Measurements from ENCODE around the gene GSDMA.
"Not testable (repeated sequence)": the region's sequence is repeated elsewhere in the genome, so short reads cannot be mapped to it uniquely, and the experiment has no call there.

GSDMA gene

DNA sequence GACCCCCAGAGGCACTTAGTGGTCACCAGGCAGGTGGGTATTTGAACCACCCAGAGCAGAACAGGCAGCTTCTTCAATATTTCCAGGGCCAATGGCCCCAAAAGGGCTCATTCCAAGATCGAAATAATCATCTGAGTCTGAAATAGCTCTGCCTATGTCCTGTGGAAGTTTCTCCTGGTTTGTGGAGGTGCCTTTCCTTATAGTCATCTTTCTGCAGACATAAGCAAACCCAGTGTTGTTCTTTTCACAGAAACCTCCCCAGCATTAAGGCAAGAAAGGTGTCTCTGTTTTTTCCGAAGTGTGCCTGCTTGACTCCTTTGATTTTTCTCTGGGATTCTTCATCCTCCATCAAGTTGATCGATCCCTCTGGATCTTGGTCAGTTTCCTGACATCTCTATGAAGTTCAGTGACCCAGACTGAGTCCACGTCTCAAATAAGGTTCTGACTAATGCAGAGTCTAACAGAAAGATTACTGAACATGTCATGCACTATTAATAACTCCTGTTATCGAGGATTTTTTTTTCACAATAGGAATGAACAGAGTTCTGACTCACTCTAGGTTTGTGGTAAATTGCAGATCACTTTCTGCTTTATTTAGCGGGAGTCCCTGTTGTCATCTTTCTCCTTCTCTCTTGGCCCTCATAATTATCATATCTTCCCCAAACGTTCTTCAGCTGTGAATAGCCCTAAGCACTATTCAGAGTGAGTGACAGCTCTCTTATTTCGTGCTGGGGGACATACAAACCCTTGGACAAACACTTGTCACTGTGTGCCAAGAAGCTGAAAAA is 33.8 kb upstream of the GSDMA start:
- DNase-seq (ENCODE audit: extremely low spot score, insufficient read length, low read depth) (no peak), FAIRE-seq (peak; percentile 18)

DNA sequence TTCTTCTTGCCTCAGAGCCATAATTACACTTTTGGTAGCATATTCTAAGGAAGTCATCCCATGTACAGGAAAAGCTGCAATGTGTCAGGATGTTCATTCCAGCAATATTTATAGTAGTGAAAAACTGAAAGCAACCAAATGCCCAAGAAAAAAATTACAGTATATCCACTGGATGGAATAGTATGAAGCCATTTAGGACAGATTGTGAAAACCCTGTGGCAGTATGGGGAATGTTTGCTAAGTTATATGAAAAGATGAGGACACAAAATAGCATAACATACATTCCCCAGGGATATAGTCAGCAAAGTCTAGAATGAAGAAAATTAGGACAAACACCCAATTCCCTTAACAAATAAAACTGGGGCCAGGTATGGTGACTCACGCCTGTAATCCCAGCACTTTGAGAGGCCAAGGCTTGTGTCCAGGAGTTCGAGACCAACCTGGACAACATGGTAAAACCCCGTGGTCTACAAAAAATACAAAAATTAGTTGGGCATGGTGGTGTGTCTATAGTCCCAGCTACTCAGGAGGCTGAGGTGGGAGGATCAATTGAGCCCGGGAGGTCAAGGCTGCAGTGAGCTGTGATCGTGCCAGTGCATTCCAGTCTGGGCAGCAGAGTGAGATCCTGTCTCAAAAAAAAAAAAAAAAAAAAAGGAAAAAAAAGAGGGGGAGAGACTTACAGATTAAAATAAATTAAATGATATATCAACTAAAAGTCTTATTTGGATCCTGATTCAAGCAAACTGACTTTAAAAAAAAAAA is 33.0 kb upstream of the GSDMA start:
- no peak for DNase-seq (ENCODE audit: extremely low spot score, insufficient read length, low read depth)
- FAIRE-seq, result no peak

DNA sequence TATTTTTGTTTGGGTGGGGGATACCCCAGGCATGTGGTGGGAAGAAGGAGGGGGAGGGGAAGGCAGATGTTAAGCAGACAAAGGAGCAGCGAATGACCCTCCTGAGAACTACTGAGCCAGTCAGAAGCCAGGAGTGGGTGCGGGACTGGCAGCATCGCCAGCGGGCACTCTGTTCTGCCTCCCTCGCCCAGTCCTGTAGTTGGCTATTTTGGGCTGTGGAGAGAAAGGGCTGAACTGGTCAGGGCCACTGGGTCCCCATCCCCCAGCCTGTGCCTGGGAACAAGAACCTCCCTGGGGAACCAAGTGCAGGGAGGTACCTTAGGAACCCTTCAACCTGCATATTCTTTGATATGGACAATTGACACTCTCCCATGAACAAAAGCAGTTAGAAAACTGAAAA is 28.9 kb upstream of the GSDMA start:
- FAIRE-seq (no peak), DNase-seq (ENCODE audit: extremely low spot score, insufficient read length, low read depth) (no peak)

DNA sequence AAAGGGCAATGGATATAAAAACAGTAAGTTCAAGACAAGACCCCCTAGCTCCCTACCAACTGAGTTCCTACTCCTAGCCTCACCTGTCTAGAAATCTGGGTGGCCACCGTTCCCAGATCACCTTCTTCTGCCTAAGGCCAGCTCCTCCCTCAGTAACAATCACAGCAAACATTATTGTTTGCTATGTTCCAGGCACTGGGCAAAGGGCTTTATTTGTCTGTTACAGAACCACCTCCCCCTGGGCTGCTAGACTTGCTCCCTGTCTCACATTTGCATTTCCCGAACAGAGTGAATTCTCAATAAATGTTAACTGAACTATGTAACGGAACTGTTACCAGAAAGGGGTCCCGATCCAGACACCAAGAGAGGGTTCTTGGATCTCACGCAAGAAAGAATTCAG is 28.5 kb upstream of the GSDMA start:
- no peak for FAIRE-seq
- no peak for DNase-seq (ENCODE audit: extremely low spot score, insufficient read length, low read depth)

DNA sequence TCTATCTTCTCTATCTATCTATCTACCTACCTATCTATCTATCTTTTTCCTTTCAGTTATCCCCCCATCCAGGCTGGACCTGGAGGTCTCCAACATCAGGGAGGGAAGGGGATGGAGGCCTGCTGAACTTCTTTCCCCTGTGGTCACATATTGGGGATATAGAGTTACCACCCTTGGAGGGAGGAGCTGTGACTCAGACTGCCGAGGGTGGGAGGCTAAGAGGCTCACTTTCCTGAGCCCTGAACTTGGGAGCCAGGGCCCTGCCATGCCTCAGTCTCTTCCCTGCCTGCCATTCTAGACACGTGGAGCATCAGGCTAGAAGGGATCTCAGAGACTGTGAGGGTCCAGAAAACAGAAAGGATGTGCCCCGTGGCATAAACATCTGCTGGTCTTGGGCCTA is 26.9 kb upstream of the GSDMA start:
- no peak for FAIRE-seq
- DNase-seq (ENCODE audit: extremely low spot score, insufficient read length, low read depth), result no peak

DNA sequence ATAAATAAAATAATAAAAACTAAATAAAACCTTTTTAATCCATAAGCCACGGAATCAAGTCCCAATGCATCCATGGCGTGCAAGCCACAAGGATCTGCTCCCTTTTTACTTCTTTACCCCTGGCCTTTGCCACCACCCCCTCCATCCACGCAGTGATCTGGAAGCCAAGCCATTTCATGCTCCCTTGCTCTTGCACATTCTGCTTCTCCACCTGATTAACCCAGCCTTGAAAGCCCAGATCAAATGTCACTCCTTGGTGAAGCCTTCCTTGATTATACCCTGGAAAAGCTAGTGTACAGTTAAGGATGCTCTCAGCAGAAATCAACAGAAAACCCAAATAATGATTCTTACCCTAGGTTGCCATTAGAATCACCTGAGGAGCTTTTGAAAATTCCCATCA is 25.4 kb upstream of the GSDMA start:
- FAIRE-seq (no peak), DNase-seq (ENCODE audit: extremely low spot score, insufficient read length, low read depth) (no peak)

DNA sequence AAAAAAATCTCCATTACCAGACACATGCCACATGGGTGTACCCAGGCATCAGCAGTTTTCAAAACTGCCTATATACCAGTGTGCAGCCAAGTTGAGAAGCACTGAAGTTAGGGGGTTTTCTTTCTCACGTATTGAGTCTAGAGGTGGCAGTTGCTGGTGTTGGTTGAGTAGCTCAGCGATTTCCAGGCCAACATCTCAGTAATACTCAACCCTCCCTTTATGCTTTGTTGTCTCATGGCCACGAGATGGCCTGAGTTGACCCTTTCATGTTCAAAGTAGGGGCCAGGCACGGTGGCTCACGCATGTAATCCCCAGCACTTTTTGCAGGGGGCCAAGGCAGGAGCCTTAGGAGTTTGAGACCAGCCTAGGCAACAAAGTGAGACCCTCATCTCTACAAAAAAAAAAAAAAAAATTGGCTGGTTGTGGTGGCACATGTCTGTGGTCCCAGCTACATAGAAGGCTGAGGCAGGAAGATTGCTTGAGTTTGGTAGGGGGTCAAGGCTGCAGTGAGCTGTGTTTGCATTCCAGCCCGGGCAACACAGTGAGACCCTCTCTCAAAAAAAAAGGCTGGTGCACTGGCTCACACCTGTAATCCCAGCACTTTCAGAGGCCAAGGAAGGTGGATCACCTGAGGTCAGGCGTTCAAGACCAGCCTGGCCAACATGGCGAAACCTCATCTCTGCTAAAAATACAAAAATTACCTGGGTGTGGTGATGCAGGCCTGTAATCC is 24.5 kb upstream of the GSDMA start:
- peak; percentile 68 for FAIRE-seq

DNA sequence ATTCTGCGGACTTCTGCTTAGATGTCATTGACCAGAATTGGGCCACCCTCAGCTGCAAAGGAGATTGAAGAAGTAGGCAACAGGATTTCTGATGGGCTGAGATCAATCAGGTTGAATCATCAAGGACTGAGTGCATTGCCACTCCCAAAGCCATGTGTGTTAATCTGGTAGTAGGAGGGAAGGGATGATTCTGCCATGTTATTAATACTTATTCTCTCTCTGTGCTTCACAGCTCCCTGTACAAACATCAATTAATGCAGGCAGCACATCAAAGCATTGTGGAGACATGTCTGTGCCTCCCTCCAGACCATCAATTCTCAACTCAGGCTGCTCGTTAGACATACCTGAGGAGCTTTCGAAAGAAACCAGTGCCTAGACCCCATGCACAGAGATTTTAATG is 23.7 kb upstream of the GSDMA start:
- DNase-seq (ENCODE audit: extremely low spot score, insufficient read length, low read depth), result no peak
- no peak for FAIRE-seq

More for the DNA sequence above, 24.5 kb upstream of the GSDMA start:
- DNase-seq (ENCODE audit: extremely low spot score, insufficient read length, low read depth), result no peak

DNA sequence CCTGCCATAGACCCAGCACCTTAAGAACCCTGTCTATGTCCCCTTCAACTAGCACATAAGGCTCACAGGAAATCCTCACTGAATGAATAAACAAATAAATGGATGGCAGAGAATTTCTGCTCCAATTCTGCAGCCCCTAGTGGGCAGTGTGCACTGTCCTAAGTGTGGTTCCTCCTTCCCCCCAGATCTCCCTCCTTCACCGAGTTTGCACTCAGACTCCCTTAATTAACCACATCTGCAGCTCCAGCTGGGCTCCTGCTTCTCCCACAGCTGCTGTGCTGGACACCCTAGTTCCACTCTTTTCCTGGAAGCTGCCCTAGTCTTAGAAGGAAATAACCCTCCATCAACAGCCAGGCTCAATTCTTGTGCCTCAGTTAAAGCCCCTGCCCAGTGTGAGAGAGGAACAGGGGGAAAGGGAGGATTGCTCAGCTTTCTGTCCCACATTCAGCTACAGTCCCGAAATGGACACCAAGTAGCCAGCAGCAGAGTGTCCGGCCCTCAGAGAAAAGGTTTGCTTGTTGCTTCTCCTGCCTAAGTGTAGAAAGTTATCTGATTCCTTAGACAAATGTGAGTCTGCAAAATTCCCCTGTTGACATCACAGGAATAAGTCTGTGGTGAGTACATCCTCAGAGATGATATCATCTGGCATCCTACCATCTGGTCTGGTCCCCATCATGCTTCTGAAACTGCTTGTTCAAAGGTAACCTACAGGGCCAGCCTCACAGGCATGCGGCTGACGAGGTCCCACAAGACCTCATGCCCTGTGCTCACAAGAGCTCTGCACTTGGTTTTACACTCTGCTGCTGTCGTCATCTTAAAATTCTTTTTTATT is 23.0 kb upstream of the GSDMA start:
- FAIRE-seq, result peak; percentile 89
- no peak for DNase-seq (ENCODE audit: extremely low spot score, insufficient read length, low read depth)

DNA sequence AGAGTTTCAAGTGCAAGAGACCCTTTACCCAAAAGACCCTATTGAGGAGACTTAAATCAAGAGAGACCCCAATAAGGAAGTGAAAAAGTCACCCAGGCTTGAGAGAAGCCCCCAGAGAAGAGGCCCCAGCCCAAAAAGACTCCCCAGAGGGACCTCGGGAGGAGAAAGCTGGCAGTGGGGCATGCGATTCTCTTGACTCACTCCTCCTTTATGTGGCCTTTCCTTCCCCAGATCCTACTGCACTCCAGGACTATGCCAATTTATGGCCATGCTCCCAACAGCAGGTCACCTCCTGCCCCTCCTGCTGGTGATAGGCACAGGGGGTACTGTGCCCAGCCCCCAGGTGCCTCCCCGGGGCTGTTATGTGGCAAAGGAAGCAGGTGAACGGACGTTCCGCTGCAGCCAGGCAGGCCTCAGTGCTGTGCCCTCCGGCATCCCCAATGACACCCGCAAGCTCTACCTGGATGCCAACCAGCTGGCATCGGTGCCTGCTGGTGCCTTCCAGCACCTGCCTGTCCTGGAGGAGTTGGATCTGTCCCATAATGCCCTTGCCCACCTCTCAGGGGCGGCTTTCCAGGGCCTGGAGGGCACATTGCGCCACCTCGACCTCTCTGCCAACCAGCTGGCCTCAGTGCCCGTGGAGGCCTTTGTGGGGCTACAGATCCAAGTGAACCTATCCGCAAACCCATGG is 19.0 kb upstream of the GSDMA start:
- DNase-seq (ENCODE audit: extremely low spot score, insufficient read length, low read depth) (no peak), FAIRE-seq (no peak)

DNA sequence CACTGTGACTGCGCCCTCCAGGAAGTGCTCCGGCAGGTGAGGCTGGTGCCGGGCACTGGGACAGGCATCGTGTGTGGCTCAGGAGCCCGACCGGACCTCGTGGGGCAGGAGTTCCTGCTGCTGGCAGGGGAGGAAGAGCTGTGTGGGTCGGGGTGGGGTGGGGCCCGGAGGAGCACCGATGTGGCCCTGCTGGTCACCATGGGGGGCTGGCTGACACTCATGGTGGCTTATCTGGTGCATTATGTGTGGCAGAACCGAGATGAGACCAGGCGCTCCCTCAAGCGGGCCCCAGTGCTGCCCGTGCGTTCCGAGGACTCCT is 18.5 kb upstream of the GSDMA start:
- DNase-seq (ENCODE audit: extremely low spot score, insufficient read length, low read depth) (no peak), FAIRE-seq (no peak)

DNA sequence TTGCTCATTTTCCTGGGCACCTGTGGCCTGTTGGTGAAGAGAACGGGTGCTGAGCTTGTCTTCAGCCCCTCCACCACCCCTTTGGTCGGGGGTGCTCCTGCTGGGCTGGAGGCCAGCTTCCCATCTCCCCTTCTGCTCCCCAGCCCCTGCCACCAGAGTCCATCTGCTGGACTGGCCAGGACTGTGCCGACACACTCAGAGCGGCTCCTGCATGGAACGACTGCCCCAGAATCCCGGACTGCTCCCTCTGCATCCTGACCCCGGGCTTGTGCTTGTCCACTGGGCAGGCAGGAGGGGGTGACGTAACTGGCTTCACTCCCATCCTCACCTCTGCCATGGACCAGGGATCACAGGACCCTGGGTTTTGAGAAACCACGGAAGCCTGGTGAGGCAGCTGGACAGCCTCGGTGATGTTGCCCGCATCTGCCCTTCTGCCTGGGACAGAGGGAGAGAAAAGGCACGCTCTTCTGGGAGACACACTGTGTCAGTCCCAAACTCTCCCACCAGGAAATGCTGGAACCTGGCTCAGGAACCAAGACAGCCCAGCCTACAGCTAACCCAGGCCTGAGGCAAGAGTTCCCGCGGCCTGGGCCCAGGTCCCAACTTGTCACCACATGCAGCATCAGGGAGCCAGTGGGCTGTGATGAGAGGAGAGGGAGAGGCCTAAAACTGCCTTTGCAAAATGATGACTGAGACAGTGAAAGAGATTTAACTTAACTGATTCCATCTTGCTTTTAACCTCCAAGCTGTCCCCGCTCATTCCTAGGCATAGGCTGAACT is 16.1 kb upstream of the GSDMA start:
- DNase-seq (ENCODE audit: extremely low spot score, insufficient read length, low read depth), result no peak
- no peak for FAIRE-seq

DNA sequence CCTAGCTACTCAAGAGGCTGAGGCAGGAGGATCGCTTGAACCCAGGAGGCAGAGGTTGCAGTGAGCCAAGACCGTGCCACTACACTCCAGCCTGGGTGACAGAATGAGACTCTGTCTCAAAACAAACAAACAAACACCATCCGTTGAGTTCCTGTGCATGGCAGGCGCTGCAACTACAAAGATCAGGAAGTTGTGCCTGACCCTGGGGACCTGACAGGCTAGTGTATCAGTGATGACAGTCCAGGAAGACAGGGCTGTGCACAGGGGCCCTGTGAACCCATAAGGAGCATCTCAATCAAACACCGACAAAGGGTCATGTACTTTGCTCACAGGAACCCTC is 14.3 kb upstream of the GSDMA start:
- FAIRE-seq; DNase-seq (ENCODE audit: extremely low spot score, insufficient read length, low read depth): not testable (repeated sequence)

DNA sequence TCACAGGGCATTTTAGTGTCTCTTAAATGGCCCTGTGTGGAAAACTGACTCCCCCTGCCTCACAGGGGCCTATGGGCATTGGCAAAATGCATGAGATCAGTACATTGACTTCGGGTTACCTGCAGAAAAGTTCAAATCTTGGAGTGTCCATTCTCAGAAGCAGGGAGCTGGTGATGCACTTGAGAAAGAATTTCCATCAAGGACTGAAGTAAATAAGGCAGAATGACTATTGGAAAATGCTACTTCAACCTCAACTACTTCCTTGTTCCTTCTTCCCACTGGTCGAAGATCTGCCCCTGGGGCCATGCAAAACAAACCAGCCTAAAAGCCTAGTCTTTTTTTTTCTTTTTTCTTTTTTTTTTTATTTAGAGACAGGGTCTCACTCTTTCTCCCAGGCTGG is 13.8 kb upstream of the GSDMA start:
- FAIRE-seq (no peak), DNase-seq (ENCODE audit: extremely low spot score, insufficient read length, low read depth) (no peak)

DNA sequence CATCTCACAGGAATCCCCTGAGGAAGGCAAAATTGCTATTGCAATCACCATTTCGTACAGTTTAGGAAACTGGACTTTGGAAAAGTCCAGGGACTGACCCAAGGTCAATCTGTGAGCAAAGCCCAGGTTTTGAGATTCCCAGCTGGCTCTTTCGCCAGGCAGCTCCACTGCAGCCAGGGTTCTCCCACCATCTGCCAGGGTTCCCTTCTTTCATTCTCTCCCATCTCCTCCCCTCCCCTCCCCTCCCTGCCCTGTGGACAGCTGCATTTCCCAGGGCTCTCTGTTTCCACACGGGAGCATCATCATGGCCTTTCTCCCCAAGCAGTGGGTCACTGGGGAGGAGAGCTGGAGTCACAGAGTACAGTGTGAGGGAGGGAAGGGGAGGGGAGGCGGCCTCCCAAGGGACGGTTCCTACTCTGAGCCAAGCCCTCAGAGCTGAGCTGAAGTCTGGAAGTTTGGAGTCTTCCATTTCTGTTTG is 11.9 kb upstream of the GSDMA start:
- no peak for FAIRE-seq

DNA sequence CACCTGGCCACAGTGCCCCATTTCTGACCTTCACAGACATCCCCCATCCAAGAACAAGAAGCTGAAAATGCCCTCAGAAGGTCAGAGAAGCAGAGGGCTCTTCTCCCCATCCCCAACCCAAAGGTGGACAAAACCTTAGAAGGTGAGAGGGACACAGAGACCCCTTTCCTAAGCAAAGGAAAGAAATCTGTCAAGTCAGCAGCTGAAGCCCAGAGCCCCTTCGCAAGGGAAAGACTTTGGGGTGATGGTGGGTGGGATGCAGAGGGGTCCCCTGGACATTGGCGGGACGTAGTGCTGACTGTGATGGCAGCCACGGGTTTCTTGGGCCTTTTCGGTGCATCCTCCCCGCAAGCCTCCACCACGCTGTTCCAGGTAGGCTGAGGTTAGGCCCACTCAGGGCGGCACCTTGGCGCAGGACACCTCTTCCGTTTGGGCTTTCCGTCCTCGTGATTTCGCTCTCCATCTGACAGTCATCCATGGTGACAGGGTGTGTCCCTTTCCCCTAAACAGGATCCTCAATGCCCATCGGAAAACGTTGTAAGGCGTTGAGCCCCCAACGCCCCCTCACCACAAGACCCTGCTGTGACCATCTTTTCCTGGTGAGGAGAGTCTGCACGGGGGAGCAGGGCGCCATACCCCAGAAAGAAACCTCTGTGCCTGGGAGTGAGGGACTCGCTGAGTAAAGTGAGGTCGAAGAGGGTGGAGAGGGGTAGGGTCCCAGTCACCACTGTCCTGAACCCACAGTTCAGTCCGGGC is 10.7 kb upstream of the GSDMA start:
- FAIRE-seq (no peak), DNase-seq (ENCODE audit: extremely low spot score, insufficient read length, low read depth) (no peak)

More for the DNA sequence above, 11.9 kb upstream of the GSDMA start:
- no peak for DNase-seq (ENCODE audit: extremely low spot score, insufficient read length, low read depth)

DNA sequence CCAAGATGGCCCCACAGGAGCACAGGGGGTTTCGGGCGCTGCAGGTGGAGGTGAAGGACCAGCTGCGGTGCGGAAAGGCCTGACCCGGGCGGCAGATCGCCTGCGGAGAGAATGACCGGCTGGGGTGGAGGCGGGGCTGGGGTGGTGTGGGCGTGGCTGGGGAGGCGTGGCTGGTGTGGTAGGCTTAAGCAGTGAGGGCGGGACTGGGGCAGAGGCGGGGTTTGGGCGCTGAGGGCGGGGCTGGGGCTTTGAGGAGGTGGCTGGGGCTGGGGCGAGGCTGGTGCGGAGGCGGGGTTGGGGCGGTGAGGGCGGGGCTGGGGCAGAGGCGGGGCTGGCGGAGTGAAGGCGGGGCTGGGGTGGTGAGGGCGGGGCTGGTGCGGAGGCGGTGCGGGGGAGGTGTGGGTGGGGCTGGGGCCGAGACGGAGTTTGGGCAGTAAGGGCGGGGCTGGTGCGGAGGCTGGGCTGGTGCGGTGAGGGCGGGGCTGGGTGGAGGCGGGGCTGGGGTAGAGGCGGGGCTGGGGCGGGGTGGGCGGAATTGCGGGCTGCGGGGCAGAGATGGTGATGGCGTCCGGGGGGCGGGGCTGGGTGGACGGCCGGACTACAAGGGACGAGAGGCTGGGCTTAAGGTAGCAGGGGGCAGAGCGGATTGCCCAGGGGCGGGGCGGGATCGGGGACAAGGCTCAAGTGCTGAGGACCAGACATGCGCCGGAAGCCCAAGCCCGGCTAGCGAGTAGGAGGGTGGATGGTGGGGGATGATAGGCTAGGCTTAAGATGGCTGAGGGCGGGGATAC is 9.9 kb upstream of the GSDMA start:
- DNase-seq (ENCODE audit: extremely low spot score, insufficient read length, low read depth) (peak; percentile 89), FAIRE-seq (peak; percentile 97)

All from GM18507 (cell line).